Stimulated activated CD4-positive, alpha-beta T cell treated with anti-CD3 and anti-CD28 coated beads, Interleukin-15, amount 100 ng/mL, for 48 hours (primary cell): ENCODE measurements around the gene UNKL.
A peak's percentile ranks its signal among the peaks of the same experiment; 100 is the strongest.

Experiments
- DNase-seq, 2 donors: peaks; one replicate each; pipeline ENCODE4 v3.0.0-alpha.2; 2020; ENCODE audit warnings: low read depth in 2 of 2

The UNKL gene

GRCh38 chr16:1401758-1402154 lies 12.7 kb downstream of the UNKL start:
- no peak for DNase-seq

- no peak for DNase-seq
Observed at GRCh38 chr16:1401061-1401757, 13.3 kb downstream of the UNKL start.

GRCh38 chr16:1398826-1399581 lies 15.5 kb downstream of the UNKL start:
- DNase-seq: no peak

GRCh38 chr16:1398351-1398750 lies 16.2 kb downstream of the UNKL start:
- no peak for DNase-seq

- no peak for DNase-seq
Observed at GRCh38 chr16:1397779-1398178, 16.7 kb downstream of the UNKL start.

- DNase-seq: no peak
Observed at GRCh38 chr16:1395444-1396031, 19.0 kb downstream of the UNKL start.

- no peak for DNase-seq
Observed at GRCh38 chr16:1394367-1394951, 20.0 kb downstream of the UNKL start.

- no peak for DNase-seq
Observed at GRCh38 chr16:1393613-1394176, 20.8 kb downstream of the UNKL start.

GRCh38 chr16:1392826-1393225 lies 21.7 kb downstream of the UNKL start:
- no peak for DNase-seq

- DNase-seq: no peak
Observed at GRCh38 chr16:1390239-1390779, 24.2 kb downstream of the UNKL start.

- no peak for DNase-seq
Observed at GRCh38 chr16:1389762-1390161, 24.7 kb downstream of the UNKL start.

GRCh38 chr16:1387331-1387730 lies 27.2 kb downstream of the UNKL start:
- no peak for DNase-seq

GRCh38 chr16:1385232-1385631 lies 29.3 kb downstream of the UNKL start:
- no peak for DNase-seq

- no peak for DNase-seq
Observed at GRCh38 chr16:1383556-1383955, 30.9 kb downstream of the UNKL start.

- no peak for DNase-seq
Observed at GRCh38 chr16:1381612-1382406, 32.7 kb downstream of the UNKL start.

GRCh38 chr16:1380195-1380594 lies 34.3 kb downstream of the UNKL start:
- no peak for DNase-seq

- peak; percentile 50 to 59 for DNase-seq
Observed at GRCh38 chr16:1379304-1380076, 35.0 kb downstream of the UNKL start.

- DNase-seq: peak; percentile 45 to 66
Observed at GRCh38 chr16:1378804-1379303, 35.6 kb downstream of the UNKL start.

GRCh38 chr16:1378087-1378803 lies 36.3 kb downstream of the UNKL start:
- DNase-seq: no peak
